Measurements from ENCODE around the gene FLT3LG.

- TF ChIP-seq CTCF (IDR thresholded peaks at IDR 0.05; ENCODE audit: low read depth, low read length) (no peak), EZH2phosphoT487 (IDR thresholded peaks at IDR 0.05; ENCODE audit: low read depth) (no peak)
These were observed 41.8 kb downstream of the FLT3LG start for GRCh38 chr19:49515767-49516166.

Measured in OCI-LY3 (cell line).